Caco-2 (cell line): ENCODE data around the gene TMEM143. TPM values are rescaled to one million over a fixed set of nuclear protein-coding genes. Genes with fewer than 3 reads are reported as not detected.

Experiments
- BruUV-seq: library from RNA; stranded (reverse); fragments of 400-500 nt; replicated peaks from 2 replicates; lab custom pipeline; 2021; lab: Mats Ljungman, UMichigan
- CTCF ChIA-PET: fragments of 300-600 bp; sonication (Branson Sonifier 250); formaldehyde crosslinking; loops from one replicate; lab custom pipeline; 2022; ENCODE audit warnings: antibody characterized with exemption; lab: Charles Lee
- POLR2A ChIA-PET: fragments of 300-600 bp; sonication (Branson Sonifier 250); formaldehyde crosslinking; loops from one replicate; lab custom pipeline; 2022; ENCODE audit warnings: antibody characterized with exemption; lab: Charles Lee
- DNase-seq, 2 experiments: peaks; one replicate each; pipeline versions ENCODE4 v3.0.0 to v3.0.0-alpha.2; 2020 to 2022
- H3K27me3 ChIP-seq: replicated peaks from 2 replicates; pipeline ENCODE4 v1.6.0; 2011; ENCODE audit warnings: low read length; ENCODE audit not compliant: control insufficient read depth, insufficient read depth
- H3K36me3 ChIP-seq: 2 replicates; pipeline ENCODE4 v1.5.1; 2011; ENCODE audit warnings: low read length; ENCODE audit not compliant: control insufficient read depth, insufficient read depth
- H3K4me1 ChIP-seq: fragments of 250-450 bp; sonication (Bioruptor Pico); 2 replicates; pipeline ENCODE4 v1.5.1; 2020; ENCODE audit warnings: mild to moderate bottlenecking
- H3K4me3 ChIP-seq: 2 replicates; pipeline ENCODE4 v1.5.1; 2011; ENCODE audit warnings: low read depth, mild to moderate bottlenecking, control low read depth, low read length
- H3K9me3 ChIP-seq: fragments of 250-450 bp; sonication (Bioruptor Pico); 2 replicates; pipeline ENCODE4 v1.5.1; 2020; ENCODE audit warnings: mild to moderate bottlenecking, moderate library complexity
- H3K27ac Mint-ChIP-seq: one replicate; pipeline ENCODE4 v1.8.0; 2022; ENCODE audit warnings: mixed read lengths; ENCODE audit not compliant: unreplicated experiment
- H3K27me3 Mint-ChIP-seq: one replicate; pipeline ENCODE4 v1.8.0; 2022; ENCODE audit warnings: mixed read lengths; ENCODE audit not compliant: insufficient read depth, unreplicated experiment
- H3K36me3 Mint-ChIP-seq: one replicate; pipeline ENCODE4 v1.8.0; 2022; ENCODE audit warnings: mild to moderate bottlenecking, mixed read lengths; ENCODE audit not compliant: insufficient read depth, unreplicated experiment
- H3K4me1 Mint-ChIP-seq: one replicate; pipeline ENCODE4 v1.8.0; 2022; ENCODE audit warnings: low read depth, mixed read lengths; ENCODE audit not compliant: unreplicated experiment
- H3K4me3 Mint-ChIP-seq: one replicate; pipeline ENCODE4 v1.8.0; 2022; ENCODE audit warnings: mild to moderate bottlenecking, moderate library complexity, mixed read lengths; ENCODE audit not compliant: unreplicated experiment
- H3K9me3 Mint-ChIP-seq: one replicate; pipeline ENCODE4 v1.8.0; 2022; ENCODE audit warnings: mixed read lengths; ENCODE audit not compliant: unreplicated experiment
- CTCF ChIP-seq, 2 experiments: fragments of 200-600 bp in 1 of 2; IDR thresholded peaks; 1 replicate in 1 of 2; 2 replicates in 1 of 2; pipeline versions ENCODE4 v1.5.1 to v1.8.0; 2011 to 2022; ENCODE audit warnings: antibody characterized with exemption in 1 of 2, control low read depth in 1 of 2, inconsistent platforms in 1 of 2, low read depth in 1 of 2, low read length in 1 of 2, mild to moderate bottlenecking in 1 of 2, moderate library complexity in 1 of 2; ENCODE audit not compliant: insufficient read depth in 1 of 2, severe bottlenecking in 1 of 2, unreplicated experiment in 1 of 2
- intact Hi-C: fragments of 100-400 bp; cut with micrococcal nuclease; formaldehyde crosslinking; loops from one replicate; pipeline ENCODE4 v1.10.0; 2022; ENCODE audit not compliant: unreplicated experiment
- total RNA-seq: library from RNA; stranded (reverse); gene quantifications from 2 replicates; pipeline ENCODE4 v1.2.3, GENCODE V29; 2022

TMEM143 gene
- total RNA-seq, 1 experiment from 2014 or later = 24.4 TPM

- peaks cover 37% of the 10 kb centered on the region for H3K4me1 Mint-ChIP-seq
- peaks cover 75% of the 10 kb centered on the region for H3K36me3 Mint-ChIP-seq
- no peaks in the 10 kb centered on the region for H3K9me3 Mint-ChIP-seq
- Histone ChIP-seq H3K4me3 (peak overlapping the region; percentile 52), H3K9me3 (no peaks in the 10 kb centered on the region), H3K27me3 (no peaks in the 10 kb centered on the region), H3K4me1 (peaks cover 14% of the 10 kb centered on the region), H3K36me3 (no peaks in the 10 kb centered on the region)
- no TSS peak for BruUV-seq
- peak; percentile 94 for DNase-seq
- CTCF ChIA-PET = interaction anchor here (0.6 to 2.0 kb wide), 6 partner anchors 9 to 798 kb away, joined by 3 to 13 read pairs (median 4); partner anchors contain the start of genes SYNGR4 and TMEM143
- intact Hi-C loops = loop anchor here (1.0 to 5.0 kb wide), 3 partner anchors 33 to 257 kb away; partner anchors contain the start of gene TMEM143
- H3K4me3 Mint-ChIP-seq = peak overlapping the region; percentile 77
- no peaks in the 10 kb centered on the region for H3K27me3 Mint-ChIP-seq
- POLR2A ChIA-PET = interaction anchor here (0.5 to 0.6 kb wide), 4 partner anchors 33 to 941 kb away, joined by 3 to 8 read pairs (median 4); partner anchors contain the start of gene TMEM143
- TF ChIP-seq CTCF (IDR thresholded peaks at IDR 0.05; ENCODE audit: insufficient read depth in 1 of 2, low read depth in 1 of 2, low read length in 1 of 2, severe bottlenecking in 1 of 2, unreplicated experiment in 1 of 2) = peak; percentile 15 to 16
- H3K27ac Mint-ChIP-seq = peak overlapping the region; percentile 87
These were observed 33.6 kb downstream of the TMEM143 start for GRCh38 chr19:48330012-48330681.

- Histone ChIP-seq H3K4me3 (peak overlapping the region; percentile 52), H3K27me3 (no peaks in the 10 kb centered on the region), H3K4me1 (peaks cover 14% of the 10 kb centered on the region), H3K36me3 (no peaks in the 10 kb centered on the region), H3K9me3 (no peaks in the 10 kb centered on the region)
- Mint-ChIP-seq H3K27me3 (no peaks in the 10 kb centered on the region), H3K36me3 (peaks cover 71% of the 10 kb centered on the region), H3K9me3 (no peaks in the 10 kb centered on the region), H3K4me1 (peaks cover 36% of the 10 kb centered on the region), H3K27ac (peak overlapping the region; percentile 87), H3K4me3 (peak overlapping the region; percentile 77)
- CTCF ChIA-PET = interaction anchor here (1.2 to 2.0 kb wide), 2 partner anchors 8 to 35 kb away, joined by 4 to 13 read pairs; partner anchors contain the start of genes SYNGR4 and TMEM143
- DNase-seq = peak; percentile 55 to 68
- no peak for TF ChIP-seq CTCF (IDR thresholded peaks at IDR 0.05; ENCODE audit: insufficient read depth in 1 of 2, low read depth in 1 of 2, low read length in 1 of 2, severe bottlenecking in 1 of 2, unreplicated experiment in 1 of 2)
- BruUV-seq = no TSS peak
- intact Hi-C loops = no loop called here
- POLR2A ChIA-PET = interaction anchor here (0.5 to 0.6 kb wide), 5 partner anchors 8 to 940 kb away, joined by 3 to 8 read pairs (median 3); partner anchors contain the start of gene TMEM143
These were observed 34.4 kb downstream of the TMEM143 start for GRCh38 chr19:48329167-48329891.

GRCh38 chr19:48325265-48325910 is 38.4 kb downstream of the TMEM143 start, which contains the start of gene EMP3:
Gene EMP3 (plus strand): TSS chr19:48325552. CDS start chr19:48326845, 1,293 bp downstream.
- Histone ChIP-seq H3K36me3 (no peaks in the 10 kb centered on the region), H3K9me3 (no peaks in the 10 kb centered on the region), H3K4me3 (no peak within 1 kb of the TSS), H3K4me1 (peaks cover 22% of the 10 kb centered on the region), H3K27me3 (no peaks in the 10 kb centered on the region)
- Mint-ChIP-seq H3K4me1 (peaks cover 29% of the 10 kb centered on the region), H3K4me3 (peak within 1 kb of the TSS; percentile 46), H3K27me3 (no peaks in the 10 kb centered on the region), H3K27ac (peak within 1 kb of the TSS; percentile 2), H3K36me3 (peaks cover 53% of the 10 kb centered on the region), H3K9me3 (no peaks in the 10 kb centered on the region)
- ChIA-PET CTCF (no interaction called here), POLR2A (no interaction called here)
- no TSS peak for BruUV-seq
- intact Hi-C loops = no loop called here
- TF ChIP-seq CTCF (IDR thresholded peaks at IDR 0.05; ENCODE audit: insufficient read depth in 1 of 2, low read depth in 1 of 2, low read length in 1 of 2, severe bottlenecking in 1 of 2, unreplicated experiment in 1 of 2) = no peak
- peak; percentile 50 to 67 for DNase-seq
